Measurements from ENCODE around the gene LDHA.

- no peak for TF ChIP-seq CTCF (conservative IDR thresholded peaks at IDR 0.05; ENCODE audit: low read depth, low read length)
- no peak; the same call in 1 of the 2 replicates for TF ChIP-seq EZH2phosphoT487 (IDR thresholded peaks at IDR 0.05; ENCODE audit: borderline replicate concordance, low read length)
These were observed 1.6 kb downstream of the LDHA start for GRCh38 chr11:18395735-18396504.
